Suprapubic skin (tissue), 4 donors: ENCODE results near the gene HEYL.

Experiments used
- EP300 ChIP-seq: sonication (generic); formaldehyde crosslinking; IDR thresholded peaks from one replicate; pipeline ENCODE4 v1.6.1; 2017; ENCODE audit warnings: antibody characterized with exemption
- POLR2A ChIP-seq, 2 donors: fragments of 450-650 bp; IDR thresholded peaks; one replicate each; pipeline ENCODE4 v1.6.1; 2017; ENCODE audit warnings: antibody characterized with exemption in 2 of 2, mild to moderate bottlenecking in 2 of 2, moderate library complexity in 2 of 2
- POLR2AphosphoS5 ChIP-seq, 3 donors: sonication (generic); formaldehyde crosslinking; IDR thresholded peaks; one replicate each; pipeline ENCODE4 v1.6.1; 2017; ENCODE audit warnings: antibody characterized with exemption in 3 of 3
- TF ChIP-seq, protein P1 (sequence below), 2 donors: fragments of 200-600 bp in 1 of 2; fragments of 450-650 bp in 1 of 2; sonication (generic) in 1 of 2; IDR thresholded peaks; one replicate each; pipeline ENCODE4 v1.5.1; 2016 to 2019; ENCODE audit warnings: antibody characterized with exemption in 2 of 2, mild to moderate bottlenecking in 1 of 2, moderate library complexity in 1 of 2

DNA sequence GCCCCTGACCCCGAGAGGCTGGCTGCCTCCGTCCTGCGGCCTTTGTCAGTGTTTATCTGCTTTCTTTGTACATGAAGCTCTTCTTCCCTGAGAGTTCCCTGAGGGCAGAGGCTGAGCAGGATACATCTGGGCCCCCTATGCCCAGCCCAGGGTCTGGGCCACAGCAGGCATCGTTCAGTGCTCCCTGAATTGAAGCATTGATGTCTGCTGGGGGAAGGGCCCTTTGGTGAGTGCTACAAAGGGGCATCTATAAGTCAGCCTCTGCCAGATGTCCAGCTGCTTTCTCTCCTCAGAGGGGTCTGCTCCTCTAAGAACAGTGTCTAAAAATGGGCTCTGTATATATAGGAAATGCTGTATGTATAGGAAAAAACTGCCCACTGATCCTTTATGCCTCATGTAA, 2.1 kb downstream of the HEYL start:
- TF ChIP-seq, protein P1, sequence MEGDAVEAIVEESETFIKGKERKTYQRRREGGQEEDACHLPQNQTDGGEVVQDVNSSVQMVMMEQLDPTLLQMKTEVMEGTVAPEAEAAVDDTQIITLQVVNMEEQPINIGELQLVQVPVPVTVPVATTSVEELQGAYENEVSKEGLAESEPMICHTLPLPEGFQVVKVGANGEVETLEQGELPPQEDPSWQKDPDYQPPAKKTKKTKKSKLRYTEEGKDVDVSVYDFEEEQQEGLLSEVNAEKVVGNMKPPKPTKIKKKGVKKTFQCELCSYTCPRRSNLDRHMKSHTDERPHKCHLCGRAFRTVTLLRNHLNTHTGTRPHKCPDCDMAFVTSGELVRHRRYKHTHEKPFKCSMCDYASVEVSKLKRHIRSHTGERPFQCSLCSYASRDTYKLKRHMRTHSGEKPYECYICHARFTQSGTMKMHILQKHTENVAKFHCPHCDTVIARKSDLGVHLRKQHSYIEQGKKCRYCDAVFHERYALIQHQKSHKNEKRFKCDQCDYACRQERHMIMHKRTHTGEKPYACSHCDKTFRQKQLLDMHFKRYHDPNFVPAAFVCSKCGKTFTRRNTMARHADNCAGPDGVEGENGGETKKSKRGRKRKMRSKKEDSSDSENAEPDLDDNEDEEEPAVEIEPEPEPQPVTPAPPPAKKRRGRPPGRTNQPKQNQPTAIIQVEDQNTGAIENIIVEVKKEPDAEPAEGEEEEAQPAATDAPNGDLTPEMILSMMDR (IDR thresholded peaks at IDR 0.05): no peak
- TF ChIP-seq POLR2A (IDR thresholded peaks at IDR 0.05) (no peak), EP300 (no peak), POLR2AphosphoS5 (IDR thresholded peaks at IDR 0.05) (no peak)
